HCT116 (cell line): Measurements from ENCODE around the gene RNF121.

Experiments used
- FOSL1 ChIP-seq: IDR thresholded peaks from 2 replicates; pipeline ENCODE4 v1.6.1; 2012; ENCODE audit warnings: low read depth
- POLR2A ChIP-seq: IDR thresholded peaks from 2 replicates; pipeline ENCODE4 v1.7.0; 2011; ENCODE audit warnings: borderline replicate concordance; ENCODE audit not compliant: insufficient read depth, insufficient read length; ENCODE audit errors: extremely low read depth

DNA sequence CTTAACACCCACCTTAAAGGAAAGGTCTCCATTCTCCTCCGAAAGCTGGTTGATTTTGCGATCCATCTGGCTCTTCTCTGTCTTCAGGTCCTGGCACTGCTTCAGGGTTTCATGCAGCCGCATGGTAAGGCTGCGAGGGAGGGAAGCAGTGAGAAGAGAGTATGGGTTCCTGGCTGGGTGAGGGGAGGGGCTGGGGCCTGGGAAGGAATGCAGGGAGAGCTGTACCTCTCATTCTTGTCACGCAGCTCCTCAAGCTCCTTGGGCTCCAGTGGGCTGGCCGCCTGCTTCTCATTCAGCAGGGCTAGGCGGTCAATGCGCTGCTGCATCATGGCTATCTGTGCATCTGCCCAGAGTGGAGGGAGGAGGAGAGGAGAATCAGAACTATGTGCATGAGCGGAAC is 89.3 kb downstream of the RNF121 start:
- no peak for TF ChIP-seq POLR2A
- no peak for TF ChIP-seq FOSL1
